Gastroesophageal sphincter (tissue), 4 donors: ENCODE measurements around the gene FOXL1. TPM values are rescaled to one million over a fixed set of nuclear protein-coding genes. Genes with fewer than 3 reads are reported as not detected.

ENCODE experiments used
- ATAC-seq: fragments of 150-250 bp; one replicate; pipeline ENCODE4 v1.9.1; 2016; ENCODE audit warnings: mild to moderate bottlenecking, moderate library complexity
- H3K27ac ChIP-seq, 4 donors: fragments of 200-600 bp; sonication (generic) in 3 of 4; 1 replicate in 3 of 4; 2 replicates in 1 of 4; pipeline ENCODE4 v1.5.1; 2016 to 2019
- H3K27me3 ChIP-seq: fragments of 200-600 bp; sonication (generic); one replicate; pipeline ENCODE4 v1.5.1; 2019
- H3K36me3 ChIP-seq, 2 donors: fragments of 200-600 bp; sonication (generic); one replicate each; pipeline ENCODE4 v1.5.1; 2019; ENCODE audit warnings: control low read depth in 1 of 2
- H3K4me1 ChIP-seq, 3 donors: fragments of 200-600 bp; sonication (generic); 1 replicate in 2 of 3; 2 replicates in 1 of 3; pipeline ENCODE4 v1.5.1; 2016 to 2019; ENCODE audit warnings: control low read depth in 2 of 3
- H3K4me3 ChIP-seq, 2 donors: fragments of 200-600 bp; sonication (generic); one replicate each; pipeline ENCODE4 v1.5.1; 2019; ENCODE audit warnings: mild to moderate bottlenecking in 1 of 2, moderate library complexity in 1 of 2
- H3K9me3 ChIP-seq, 3 donors: fragments of 200-600 bp; sonication (generic); one replicate each; pipeline ENCODE4 v1.5.1; 2017 to 2019; ENCODE audit warnings: control low read depth in 2 of 3
- EP300 ChIP-seq: sonication (generic); formaldehyde crosslinking; IDR thresholded peaks from one replicate; pipeline ENCODE4 v1.6.1; 2017; ENCODE audit warnings: antibody characterized with exemption, mild to moderate bottlenecking
- POLR2A ChIP-seq, 2 donors: fragments of 450-650 bp; IDR thresholded peaks; one replicate each; pipeline ENCODE4 v1.6.1; 2017; ENCODE audit warnings: antibody characterized with exemption in 2 of 2, mild to moderate bottlenecking in 2 of 2, moderate library complexity in 1 of 2
- POLR2AphosphoS5 ChIP-seq: sonication (generic); formaldehyde crosslinking; IDR thresholded peaks from one replicate; pipeline ENCODE4 v1.6.1; 2017; ENCODE audit warnings: antibody characterized with exemption
- WGBS, 2 donors: methylation state at CpG; one replicate each; pipeline ENCODE4 v1.1.5; 2018; ENCODE audit warnings: low coverage in 1 of 2; 5-methylcytosine and 5-hydroxymethylcytosine counted together
- total RNA-seq, 4 donors: library from RNA; depleted of rRNA; stranded (reverse); fragments of >200 nt; gene quantifications; one replicate each; pipeline ENCODE4 v1.1.0, GENCODE V29; 2016
- TF ChIP-seq, protein P1 (sequence below), 4 experiments: fragments of 200-600 bp in 2 of 4; fragments of 450-650 bp in 2 of 4; sonication (generic) in 1 of 4; IDR thresholded peaks; one replicate each; pipeline ENCODE4 v1.5.1; 2017 to 2019; ENCODE audit warnings: antibody characterized with exemption in 4 of 4, mild to moderate bottlenecking in 2 of 4, moderate library complexity in 2 of 4

Gene FOXL1
- total RNA-seq, 4 donors from 2014 or later, result 0.25 to 0.81 (median 0.58) TPM; not detected in 1

DNA sequence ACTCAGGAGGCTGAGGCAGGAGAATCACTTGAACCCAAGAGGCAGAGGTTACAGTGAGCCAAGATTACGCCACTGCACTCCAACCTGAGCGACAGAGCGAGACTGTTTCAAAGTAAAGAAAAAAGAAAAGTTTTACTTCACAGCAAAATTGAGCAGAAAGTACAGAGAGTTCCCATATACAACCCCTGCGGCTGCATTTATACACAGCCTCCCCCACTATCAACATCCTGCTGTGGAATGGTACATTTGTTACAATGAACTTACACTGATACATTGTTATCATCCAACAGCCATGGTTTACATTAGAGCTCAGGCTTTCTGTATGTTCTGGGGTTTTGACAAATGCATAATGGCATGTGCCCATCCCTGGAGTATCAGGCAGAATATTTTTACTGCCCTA is 20.8 kb upstream of the FOXL1 start:
- Histone ChIP-seq H3K27ac (no peak overlapping the region), H3K4me3 (no peak overlapping the region), H3K4me1 (peaks cover 0 to 29% (median 0%) of the 10 kb centered on the region in 3 donors), H3K27me3 (peaks cover 56% of the 10 kb centered on the region), H3K9me3 (no peaks in the 10 kb centered on the region), H3K36me3 (peaks cover 0 to 6% of the 10 kb centered on the region in 2 donors)
- no peak for TF ChIP-seq POLR2AphosphoS5
- no peak for TF ChIP-seq EP300
- no peak for TF ChIP-seq POLR2A (IDR thresholded peaks at IDR 0.05)
- TF ChIP-seq, protein P1, sequence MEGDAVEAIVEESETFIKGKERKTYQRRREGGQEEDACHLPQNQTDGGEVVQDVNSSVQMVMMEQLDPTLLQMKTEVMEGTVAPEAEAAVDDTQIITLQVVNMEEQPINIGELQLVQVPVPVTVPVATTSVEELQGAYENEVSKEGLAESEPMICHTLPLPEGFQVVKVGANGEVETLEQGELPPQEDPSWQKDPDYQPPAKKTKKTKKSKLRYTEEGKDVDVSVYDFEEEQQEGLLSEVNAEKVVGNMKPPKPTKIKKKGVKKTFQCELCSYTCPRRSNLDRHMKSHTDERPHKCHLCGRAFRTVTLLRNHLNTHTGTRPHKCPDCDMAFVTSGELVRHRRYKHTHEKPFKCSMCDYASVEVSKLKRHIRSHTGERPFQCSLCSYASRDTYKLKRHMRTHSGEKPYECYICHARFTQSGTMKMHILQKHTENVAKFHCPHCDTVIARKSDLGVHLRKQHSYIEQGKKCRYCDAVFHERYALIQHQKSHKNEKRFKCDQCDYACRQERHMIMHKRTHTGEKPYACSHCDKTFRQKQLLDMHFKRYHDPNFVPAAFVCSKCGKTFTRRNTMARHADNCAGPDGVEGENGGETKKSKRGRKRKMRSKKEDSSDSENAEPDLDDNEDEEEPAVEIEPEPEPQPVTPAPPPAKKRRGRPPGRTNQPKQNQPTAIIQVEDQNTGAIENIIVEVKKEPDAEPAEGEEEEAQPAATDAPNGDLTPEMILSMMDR (IDR thresholded peaks at IDR 0.05), result no peak
- WGBS, 2 donors, result 58 to 77% methylated on average over 4 of the region's 4 CpGs
- ATAC-seq, result no peak

- Histone ChIP-seq H3K4me1 (peaks cover 0 to 25% (median 0%) of the 10 kb centered on the region in 3 donors), H3K4me3 (no peak overlapping the region), H3K27ac (no peak overlapping the region), H3K36me3 (no peaks in the 10 kb centered on the region), H3K27me3 (peaks cover 63% of the 10 kb centered on the region), H3K9me3 (no peaks in the 10 kb centered on the region)
- TF ChIP-seq, protein P1 (IDR thresholded peaks at IDR 0.05), result no peak
- TF ChIP-seq EP300, result no peak
- no peak for TF ChIP-seq POLR2A (IDR thresholded peaks at IDR 0.05)
- TF ChIP-seq POLR2AphosphoS5, result no peak
- WGBS, 2 donors, result 55 to 62% methylated on average over 9 to 12 of the region's 28 CpGs
- ATAC-seq, result no peak
These were observed 19.8 kb upstream of the FOXL1 start for GRCh38 chr16:86558355-86559193.

- peaks cover 0 to 22% (median 0%) of the 10 kb centered on the region in 3 donors for H3K4me1 ChIP-seq
- H3K27me3 ChIP-seq, result peaks cover 76% of the 10 kb centered on the region
- no peak overlapping the region for H3K27ac ChIP-seq
- 73% methylated on average over 3 of the region's 9 CpGs; no CpG with 5 or more reads in 1 of the 2 donors for WGBS, 2 donors
- H3K9me3 ChIP-seq, result no peaks in the 10 kb centered on the region
- TF ChIP-seq POLR2AphosphoS5 (no peak), EP300 (no peak), POLR2A (IDR thresholded peaks at IDR 0.05) (no peak)
- TF ChIP-seq, protein P1 (IDR thresholded peaks at IDR 0.05), result no peak
- no peak overlapping the region for H3K4me3 ChIP-seq
- no peak for ATAC-seq
- H3K36me3 ChIP-seq, result no peaks in the 10 kb centered on the region
These were observed 18.5 kb upstream of the FOXL1 start for GRCh38 chr16:86559802-86560305.

GRCh38 chr16:86562356-86562755 is 16.0 kb upstream of the FOXL1 start:
- ATAC-seq, result no peak
- H3K4me1 ChIP-seq, result peaks cover 0 to 34% (median 3%) of the 10 kb centered on the region in 3 donors
- no peak overlapping the region for H3K4me3 ChIP-seq
- H3K27ac ChIP-seq, result no peak overlapping the region
- 65 to 91% methylated on average over 2 to 3 of the region's 6 CpGs for WGBS, 2 donors
- peaks cover 98% of the 10 kb centered on the region for H3K27me3 ChIP-seq
- no peaks in the 10 kb centered on the region for H3K9me3 ChIP-seq
- no peaks in the 10 kb centered on the region for H3K36me3 ChIP-seq
- TF ChIP-seq POLR2AphosphoS5 (no peak), EP300 (no peak), POLR2A (IDR thresholded peaks at IDR 0.05) (no peak)
- TF ChIP-seq, protein P1 (IDR thresholded peaks at IDR 0.05), result no peak
